Colonic mucosa (tissue), 4 donors: Measurements from ENCODE around the gene FBXO42. TPM values are rescaled to one million over a fixed set of nuclear protein-coding genes. Genes with fewer than 3 reads are reported as not detected.
"Not testable (repeated sequence)": the region's sequence is repeated elsewhere in the genome, so short reads cannot be mapped to it uniquely, and the experiment has no call there.

Source experiments
- DNase-seq: peaks from one replicate; pipeline ENCODE4 v3.0.0-alpha.2; 2020
- H3K27ac ChIP-seq: fragments of 200-600 bp; one replicate; pipeline ENCODE4 v1.8.0; 2021
- H3K27me3 ChIP-seq: fragments of 200-600 bp; one replicate; pipeline ENCODE4 v1.8.0; 2021
- H3K36me3 ChIP-seq: fragments of 200-600 bp; one replicate; pipeline ENCODE4 v1.8.0; 2021
- H3K4me1 ChIP-seq: fragments of 200-600 bp; one replicate; pipeline ENCODE4 v1.8.0; 2021; ENCODE audit warnings: mild to moderate bottlenecking
- H3K4me3 ChIP-seq: fragments of 200-600 bp; one replicate; pipeline ENCODE4 v1.8.0; 2021
- H3K9ac ChIP-seq, 2 donors: one replicate each; pipeline ENCODE4 v1.7.0; 2013; ENCODE audit warnings: control low read depth in 2 of 2, low read depth in 2 of 2, low read length in 2 of 2
- H3K9me3 ChIP-seq: fragments of 200-600 bp; one replicate; pipeline ENCODE4 v1.8.0; 2021
- CTCF ChIP-seq: fragments of 200-600 bp; IDR thresholded peaks from one replicate; pipeline ENCODE4 v1.8.0; 2022; ENCODE audit warnings: antibody characterized with exemption, mild to moderate bottlenecking
- intact Hi-C: fragments of 100-400 bp; cut with DNase I; formaldehyde crosslinking; loops from one replicate; pipeline ENCODE4 v1.14.1; 2022
- total RNA-seq, 2 donors: library from RNA; stranded (reverse); fragmentation: NEBNext Ultra II Directional in 1 of 2; extraction: Animal tissue kit (Norgen Biotek cat#: 25700) in 1 of 2; gene quantifications; one replicate each; pipeline ENCODE4 v1.2.1, GENCODE V29; 2021
- donor health status: healthy.
- donor health status: DM: no; HTN: no; CAD: no.
- donor health status: DM: no; HTN: no; CAD: no.

Gene FBXO42
- total RNA-seq, 2 donors from 2014 or later = 15.0 to 17.8 TPM

GRCh38 chr1:16247441-16247840, 104.8 kb downstream of the FBXO42 start:
- no peak for DNase-seq

GRCh38 chr1:16246961-16247360, 105.3 kb downstream of the FBXO42 start:
- peaks cover 25% of the 10 kb centered on the region for H3K4me1 ChIP-seq
- intact Hi-C loops = no loop called here
- DNase-seq = no peak
- H3K27me3 ChIP-seq = no peaks in the 10 kb centered on the region
- no peaks in the 10 kb centered on the region for H3K36me3 ChIP-seq
- no peak overlapping the region for H3K9ac ChIP-seq
- TF ChIP-seq CTCF = no peak
- H3K9me3 ChIP-seq = no peaks in the 10 kb centered on the region
- no peak overlapping the region for H3K27ac ChIP-seq
- H3K4me3 ChIP-seq = no peak overlapping the region

More at GRCh38 chr1:16247441-16247840, 104.8 kb downstream of the FBXO42 start:
- H3K27me3 ChIP-seq = no peaks in the 10 kb centered on the region
- intact Hi-C loops = no loop called here
- no peak overlapping the region for H3K9ac ChIP-seq
- no peaks in the 10 kb centered on the region for H3K9me3 ChIP-seq
- no peaks in the 10 kb centered on the region for H3K36me3 ChIP-seq
- no peak for TF ChIP-seq CTCF
- no peak overlapping the region for H3K4me3 ChIP-seq
- no peak overlapping the region for H3K27ac ChIP-seq
- peaks cover 25% of the 10 kb centered on the region for H3K4me1 ChIP-seq

- H3K9me3 ChIP-seq, H3K9ac ChIP-seq, intact Hi-C loops, H3K27ac ChIP-seq, H3K27me3 ChIP-seq, H3K4me3 ChIP-seq, H3K36me3 ChIP-seq, DNase-seq: not testable (repeated sequence)
- H3K4me1 ChIP-seq = peaks cover 25% of the 10 kb centered on the region
These were observed 106.0 kb downstream of the FBXO42 start for GRCh38 chr1:16246239-16246638.

GRCh38 chr1:16245476-16246196, 106.6 kb downstream of the FBXO42 start:
- Histone ChIP-seq H3K9ac (no peak overlapping the region), H3K4me1 (peaks cover 25% of the 10 kb centered on the region), H3K27me3 (no peaks in the 10 kb centered on the region), H3K9me3 (no peaks in the 10 kb centered on the region), H3K4me3 (no peak overlapping the region), H3K36me3 (no peaks in the 10 kb centered on the region), H3K27ac (no peak overlapping the region)
- DNase-seq = no peak
- TF ChIP-seq CTCF = no peak
- intact Hi-C loops = loop anchor here (2.0 kb wide), 1 partner anchor 167 kb away; no protein-coding TSS in a partner anchor

DNA sequence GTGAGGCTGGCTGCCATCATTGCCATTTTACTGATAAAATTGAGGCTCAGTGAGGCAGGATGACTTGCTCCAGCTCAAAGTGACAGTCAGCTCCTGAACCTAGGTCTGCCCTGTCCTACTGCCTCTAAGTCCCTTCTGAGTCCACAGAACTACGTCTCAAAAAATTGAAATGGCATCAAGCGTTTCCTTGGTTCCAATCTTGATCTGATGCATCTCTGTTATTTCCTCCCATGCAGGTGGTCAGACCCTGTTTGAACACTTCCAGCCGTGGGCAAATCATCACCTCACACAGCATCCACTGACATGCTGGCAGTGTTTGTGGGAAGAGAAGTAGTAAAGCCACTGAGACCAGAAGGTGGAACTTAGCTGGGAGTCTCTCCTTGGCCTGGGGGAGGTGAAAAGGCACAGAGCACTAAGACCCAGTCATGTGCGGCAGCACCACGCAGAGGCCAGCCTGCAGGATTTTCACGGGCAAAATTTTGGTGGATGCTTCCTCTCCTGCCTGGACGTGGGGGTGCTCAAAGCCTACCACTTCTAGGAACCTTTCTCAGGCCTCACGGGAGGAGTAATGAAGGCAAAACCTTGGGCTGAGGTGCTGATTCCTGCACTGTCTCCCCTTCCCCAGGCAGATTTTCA, 107.5 kb downstream of the FBXO42 start:
- intact Hi-C loops = loop anchor here (2.0 to 5.0 kb wide), 2 partner anchors 47 to 166 kb away; no protein-coding TSS in a partner anchor
- Histone ChIP-seq H3K9me3 (no peaks in the 10 kb centered on the region), H3K27ac (no peak overlapping the region), H3K4me3 (no peak overlapping the region), H3K36me3 (no peaks in the 10 kb centered on the region), H3K4me1 (peaks cover 21% of the 10 kb centered on the region), H3K27me3 (no peaks in the 10 kb centered on the region), H3K9ac (no peak overlapping the region)
- DNase-seq = no peak
- TF ChIP-seq CTCF = peak; percentile 36
